SK-N-SH treated with all-trans-retinoic acid at 6 μM for 48 hours (cell line): Measurements from ENCODE around the gene SNX30.

ENCODE experiments used
- ESRRG ChIP-seq: fragments of 250-450 bp; sonication (Bioruptor Pico); IDR thresholded peaks from 2 replicates; pipeline ENCODE4 v1.6.1; 2021; ENCODE audit warnings: mild to moderate bottlenecking
- ZC3H10 ChIP-seq: fragments of 250-450 bp; sonication (Bioruptor Pico); IDR thresholded peaks from 2 replicates; pipeline ENCODE4 v1.5.1; 2021; ENCODE audit warnings: mild to moderate bottlenecking, moderate library complexity

- TF ChIP-seq ZC3H10 (CRISPR knock-in tag) (no peak), ESRRG (CRISPR knock-in tag) (no peak)
Observed at GRCh38 chr9:112792670-112793069, 42.1 kb downstream of the SNX30 start.
